KMS-11 (cell line): ENCODE results near the gene SLC1A2.

Experiments
- H2AFZ ChIP-seq: fragments of 200-600 bp; sonication (generic); 2 replicates; pipeline ENCODE4 v1.6.1; 2016; ENCODE audit warnings: antibody characterized with exemption, mixed run types, low read depth
- H3K27ac ChIP-seq: fragments of 200-600 bp; sonication (generic); 2 replicates; pipeline ENCODE4 v1.6.1; 2016; ENCODE audit warnings: mild to moderate bottlenecking, mixed run types
- H3K27me3 ChIP-seq: fragments of 200-600 bp; sonication (generic); 2 replicates; pipeline ENCODE4 v1.6.1; 2017; ENCODE audit warnings: mild to moderate bottlenecking, low read depth, mixed run types, moderate library complexity; ENCODE audit not compliant: insufficient read depth
- H3K36me3 ChIP-seq: fragments of 200-600 bp; sonication (generic); 2 replicates; pipeline ENCODE4 v1.6.1; 2017; ENCODE audit warnings: mild to moderate bottlenecking, mixed run types; ENCODE audit not compliant: insufficient read depth
- H3K4me1 ChIP-seq: fragments of 200-600 bp; sonication (generic); 2 replicates; pipeline ENCODE4 v1.6.1; 2016; ENCODE audit warnings: mild to moderate bottlenecking, low read depth, mixed run types; ENCODE audit not compliant: poor library complexity, severe bottlenecking
- H3K4me2 ChIP-seq: fragments of 200-600 bp; sonication (generic); 2 replicates; pipeline ENCODE4 v1.7.0; 2016; ENCODE audit warnings: mild to moderate bottlenecking, mixed run types
- H3K4me3 ChIP-seq: fragments of 200-600 bp; sonication (generic); IDR thresholded peaks from 2 replicates; pipeline ENCODE4 v1.6.1; 2017; ENCODE audit warnings: low read depth, low read length, mixed read lengths; ENCODE audit not compliant: insufficient read depth
- H3K79me2 ChIP-seq: fragments of 200-600 bp; sonication (generic); 2 replicates; pipeline ENCODE4 v1.6.1; 2016; ENCODE audit warnings: low read depth, mixed run types; ENCODE audit not compliant: insufficient read depth
- H3K9ac ChIP-seq: fragments of 200-600 bp; sonication (generic); 2 replicates; pipeline ENCODE4 v1.6.1; 2016; ENCODE audit warnings: mild to moderate bottlenecking, mixed run types
- H4K20me1 ChIP-seq: fragments of 200-600 bp; sonication (generic); 2 replicates; pipeline ENCODE4 v1.6.1; 2016; ENCODE audit warnings: mild to moderate bottlenecking, mixed run types; ENCODE audit not compliant: insufficient read depth
- TF ChIP-seq, protein P1 (sequence below): fragments of 200-600 bp; sonication (generic); conservative IDR thresholded peaks from 2 replicates; pipeline ENCODE4 v1.6.1; 2017; ENCODE audit warnings: low read depth, mild to moderate bottlenecking, antibody characterized with exemption, low read length, moderate library complexity, mixed read lengths

Gene SLC1A2

DNA sequence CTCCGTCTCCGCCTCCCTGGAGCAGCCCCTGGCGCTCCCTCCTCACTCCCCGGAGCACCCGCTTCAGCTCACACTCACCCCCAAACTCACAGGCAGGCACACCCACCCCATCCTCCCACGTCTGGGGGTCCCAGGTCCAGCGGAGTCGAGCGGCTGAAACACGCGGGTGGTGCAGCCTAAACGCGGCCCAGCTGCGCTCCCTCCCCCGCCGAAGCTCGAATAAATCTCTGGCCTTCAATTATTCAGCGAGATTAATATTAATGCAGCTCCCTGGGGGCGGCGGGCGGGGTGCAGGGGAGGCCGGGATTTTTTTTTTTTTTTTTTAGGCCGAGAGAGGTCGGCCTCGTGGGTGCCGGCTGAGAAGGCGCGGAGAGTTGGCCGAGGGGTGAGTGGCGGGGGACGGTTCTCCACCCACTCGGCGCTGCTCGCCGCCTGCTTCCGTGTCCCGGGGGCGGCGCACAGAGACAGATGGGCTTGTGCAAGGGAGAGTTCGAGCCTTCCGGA lies 524 bp upstream of the SLC1A2 start:
- no peaks in the 10 kb centered on the region for H3K4me1 ChIP-seq
- no peak overlapping the region for H2AFZ ChIP-seq
- no peak overlapping the region for H3K9ac ChIP-seq
- no peak overlapping the region for H3K27ac ChIP-seq
- H4K20me1 ChIP-seq: no peaks in the 10 kb centered on the region
- no peak overlapping the region for H3K4me2 ChIP-seq
- H3K79me2 ChIP-seq: no peaks in the 10 kb centered on the region
- H3K27me3 ChIP-seq: no peaks in the 10 kb centered on the region
- TF ChIP-seq, protein P1, sequence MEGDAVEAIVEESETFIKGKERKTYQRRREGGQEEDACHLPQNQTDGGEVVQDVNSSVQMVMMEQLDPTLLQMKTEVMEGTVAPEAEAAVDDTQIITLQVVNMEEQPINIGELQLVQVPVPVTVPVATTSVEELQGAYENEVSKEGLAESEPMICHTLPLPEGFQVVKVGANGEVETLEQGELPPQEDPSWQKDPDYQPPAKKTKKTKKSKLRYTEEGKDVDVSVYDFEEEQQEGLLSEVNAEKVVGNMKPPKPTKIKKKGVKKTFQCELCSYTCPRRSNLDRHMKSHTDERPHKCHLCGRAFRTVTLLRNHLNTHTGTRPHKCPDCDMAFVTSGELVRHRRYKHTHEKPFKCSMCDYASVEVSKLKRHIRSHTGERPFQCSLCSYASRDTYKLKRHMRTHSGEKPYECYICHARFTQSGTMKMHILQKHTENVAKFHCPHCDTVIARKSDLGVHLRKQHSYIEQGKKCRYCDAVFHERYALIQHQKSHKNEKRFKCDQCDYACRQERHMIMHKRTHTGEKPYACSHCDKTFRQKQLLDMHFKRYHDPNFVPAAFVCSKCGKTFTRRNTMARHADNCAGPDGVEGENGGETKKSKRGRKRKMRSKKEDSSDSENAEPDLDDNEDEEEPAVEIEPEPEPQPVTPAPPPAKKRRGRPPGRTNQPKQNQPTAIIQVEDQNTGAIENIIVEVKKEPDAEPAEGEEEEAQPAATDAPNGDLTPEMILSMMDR: no peak
- H3K36me3 ChIP-seq: no peaks in the 10 kb centered on the region
- no peak overlapping the region for H3K4me3 ChIP-seq

- Histone ChIP-seq H3K27ac (no peak overlapping the region), H3K9ac (no peak overlapping the region), H3K79me2 (no peaks in the 10 kb centered on the region), H4K20me1 (no peaks in the 10 kb centered on the region), H3K27me3 (no peaks in the 10 kb centered on the region), H2AFZ (no peak overlapping the region), H3K4me1 (no peaks in the 10 kb centered on the region), H3K36me3 (no peaks in the 10 kb centered on the region), H3K4me2 (no peak overlapping the region), H3K4me3 (no peak overlapping the region)
- TF ChIP-seq, protein P1: no peak
Measured at GRCh38 chr11:35418282-35419183, 825 bp downstream of the SLC1A2 start.

GRCh38 chr11:35415487-35415886 lies 3.9 kb downstream of the SLC1A2 start:
- TF ChIP-seq, protein P1: no peak
- H3K27me3 ChIP-seq: no peaks in the 10 kb centered on the region

GRCh38 chr11:35414776-35415175 lies 4.6 kb downstream of the SLC1A2 start:
- H3K4me1 ChIP-seq: no peaks in the 10 kb centered on the region
- H4K20me1 ChIP-seq: no peaks in the 10 kb centered on the region
- no peaks in the 10 kb centered on the region for H3K36me3 ChIP-seq
- H3K27ac ChIP-seq: no peak overlapping the region
- no peak overlapping the region for H3K4me3 ChIP-seq
- H3K27me3 ChIP-seq: no peaks in the 10 kb centered on the region
- no peaks in the 10 kb centered on the region for H3K79me2 ChIP-seq
- H2AFZ ChIP-seq: no peak overlapping the region
- no peak overlapping the region for H3K4me2 ChIP-seq
- no peak overlapping the region for H3K9ac ChIP-seq
- TF ChIP-seq, protein P1: no peak

More at GRCh38 chr11:35415487-35415886, 3.9 kb downstream of the SLC1A2 start:
- no peaks in the 10 kb centered on the region for H4K20me1 ChIP-seq
- H3K4me3 ChIP-seq: no peak overlapping the region
- no peak overlapping the region for H3K9ac ChIP-seq
- H2AFZ ChIP-seq: no peak overlapping the region
- H3K4me1 ChIP-seq: no peaks in the 10 kb centered on the region
- no peaks in the 10 kb centered on the region for H3K36me3 ChIP-seq
- H3K27ac ChIP-seq: no peak overlapping the region
- no peaks in the 10 kb centered on the region for H3K79me2 ChIP-seq
- no peak overlapping the region for H3K4me2 ChIP-seq
